Loucy (cell line): ENCODE measurements around the gene CLDN34.
A peak's percentile ranks its signal among the peaks of the same experiment; 100 is the strongest.

Experiments
- H2AFZ ChIP-seq: fragments of 200-600 bp; sonication (generic); 2 replicates; pipeline ENCODE4 v1.6.0; 2016; ENCODE audit warnings: antibody characterized with exemption, mild to moderate bottlenecking, low read length, moderate library complexity
- H3F3A ChIP-seq: fragments of 200-600 bp; 2 replicates; pipeline ENCODE4 v1.6.0; 2016; ENCODE audit warnings: antibody characterized with exemption, low read depth, mild to moderate bottlenecking
- H3K27me3 ChIP-seq: fragments of 200-600 bp; sonication (generic); 2 replicates; pipeline ENCODE4 v1.6.1; 2014; ENCODE audit warnings: low read length, mild to moderate bottlenecking; ENCODE audit not compliant: insufficient read depth, poor library complexity, severe bottlenecking
- H3K36me3 ChIP-seq: fragments of 200-600 bp; sonication (generic); 2 replicates; pipeline ENCODE4 v1.6.1; 2016; ENCODE audit warnings: low read length; ENCODE audit not compliant: insufficient read depth
- H3K4me1 ChIP-seq: fragments of 200-600 bp; sonication (generic); 2 replicates; pipeline ENCODE4 v1.5.1; 2014; ENCODE audit warnings: low read length, mild to moderate bottlenecking; ENCODE audit not compliant: insufficient read depth, poor library complexity, severe bottlenecking
- H3K4me2 ChIP-seq: fragments of 200-600 bp; sonication (generic); 2 replicates; pipeline ENCODE4 v1.6.0; 2014; ENCODE audit warnings: antibody characterized with exemption, low read length, low read depth, mild to moderate bottlenecking; ENCODE audit not compliant: poor library complexity, severe bottlenecking
- H3K4me3 ChIP-seq: fragments of 200-600 bp; sonication (generic); 2 replicates; pipeline ENCODE4 v1.5.1; 2014; ENCODE audit warnings: low read length, mild to moderate bottlenecking, mixed read lengths; ENCODE audit not compliant: poor library complexity, severe bottlenecking
- H3K79me2 ChIP-seq: fragments of 200-600 bp; sonication (generic); 2 replicates; pipeline ENCODE4 v1.6.1; 2014; ENCODE audit warnings: low read length; ENCODE audit not compliant: insufficient read depth
- H3K9ac ChIP-seq: fragments of 200-600 bp; sonication (generic); 2 replicates; pipeline ENCODE4 v1.6.0; 2014; ENCODE audit warnings: mild to moderate bottlenecking, low read depth, low read length, moderate library complexity; ENCODE audit not compliant: poor library complexity, severe bottlenecking
- H3K9me2 ChIP-seq: fragments of 200-600 bp; sonication (generic); replicated peaks from 2 replicates; pipeline ENCODE4 v1.6.1; 2016; ENCODE audit warnings: low read depth, low read length, mixed read lengths
- H3K9me3 ChIP-seq: fragments of 200-600 bp; sonication (generic); 2 replicates; pipeline ENCODE4 v1.6.1; 2014; ENCODE audit warnings: mild to moderate bottlenecking, antibody characterized with exemption, low read length, low read depth; ENCODE audit not compliant: insufficient read depth
- H4K20me1 ChIP-seq: fragments of 200-600 bp; sonication (generic); 2 replicates; pipeline ENCODE4 v1.6.0; 2014; ENCODE audit warnings: antibody characterized with exemption, low read length, mild to moderate bottlenecking; ENCODE audit not compliant: insufficient read depth, poor library complexity, severe bottlenecking
- CTCF ChIP-seq: fragments of 200-600 bp; sonication (generic); conservative IDR thresholded peaks from 2 replicates; pipeline ENCODE4 v1.5.1; 2014; ENCODE audit warnings: mild to moderate bottlenecking, antibody characterized with exemption, low read length
- EZH2phosphoT487 ChIP-seq: fragments of 200-600 bp; IDR thresholded peaks from 2 replicates; pipeline ENCODE4 v1.6.1; 2018; ENCODE audit warnings: antibody characterized with exemption, mild to moderate bottlenecking, moderate library complexity, borderline replicate concordance

The CLDN34 gene

GRCh38 chrX:9983441-9983840 lies 16.3 kb downstream of the CLDN34 start:
- Histone ChIP-seq H3K4me1 (no peaks in the 10 kb centered on the region), H3K27me3 (no peaks in the 10 kb centered on the region), H3K9me3 (no peaks in the 10 kb centered on the region), H3F3A (no peaks in the 10 kb centered on the region), H3K36me3 (no peaks in the 10 kb centered on the region), H3K4me2 (no peak overlapping the region), H3K9me2 (no peaks in the 10 kb centered on the region), H3K79me2 (no peaks in the 10 kb centered on the region), H2AFZ (no peak overlapping the region), H3K4me3 (no peak overlapping the region), H3K9ac (no peak overlapping the region), H4K20me1 (no peaks in the 10 kb centered on the region)
- TF ChIP-seq EZH2phosphoT487 (no peak), CTCF (no peak)

- no peak overlapping the region for H3K4me2 ChIP-seq
- no peak overlapping the region for H2AFZ ChIP-seq
- no peaks in the 10 kb centered on the region for H3K9me2 ChIP-seq
- no peaks in the 10 kb centered on the region for H3K27me3 ChIP-seq
- no peaks in the 10 kb centered on the region for H3K79me2 ChIP-seq
- H3K9me3 ChIP-seq, result no peaks in the 10 kb centered on the region
- no peaks in the 10 kb centered on the region for H3K4me1 ChIP-seq
- H3F3A ChIP-seq, result no peaks in the 10 kb centered on the region
- TF ChIP-seq CTCF (no peak), EZH2phosphoT487 (no peak)
- no peak overlapping the region for H3K4me3 ChIP-seq
- no peaks in the 10 kb centered on the region for H3K36me3 ChIP-seq
- H4K20me1 ChIP-seq, result no peaks in the 10 kb centered on the region
- no peak overlapping the region for H3K9ac ChIP-seq
Measured at GRCh38 chrX:9983846-9984245, 16.7 kb downstream of the CLDN34 start.

- Histone ChIP-seq H4K20me1 (no peaks in the 10 kb centered on the region), H2AFZ (no peak overlapping the region), H3K4me1 (no peaks in the 10 kb centered on the region), H3K27me3 (no peaks in the 10 kb centered on the region), H3K4me2 (no peak overlapping the region), H3K9me3 (no peaks in the 10 kb centered on the region), H3K36me3 (no peaks in the 10 kb centered on the region), H3F3A (no peaks in the 10 kb centered on the region), H3K9ac (no peak overlapping the region), H3K79me2 (no peaks in the 10 kb centered on the region), H3K9me2 (no peaks in the 10 kb centered on the region), H3K4me3 (no peak overlapping the region)
- peak; percentile 55 for TF ChIP-seq CTCF
- TF ChIP-seq EZH2phosphoT487, result no peak
Measured at GRCh38 chrX:9988762-9989161, 21.6 kb downstream of the CLDN34 start.
